GM12872 (cell line): ENCODE results near the gene GGACT.

Source experiments
- TF ChIP-seq, protein P1 (sequence below): IDR thresholded peaks from 3 replicates; pipeline ENCODE4 v1.5.1; 2011; ENCODE audit warnings: low read depth, mild to moderate bottlenecking, low read length, moderate library complexity; ENCODE audit not compliant: insufficient read depth

The GGACT gene

DNA sequence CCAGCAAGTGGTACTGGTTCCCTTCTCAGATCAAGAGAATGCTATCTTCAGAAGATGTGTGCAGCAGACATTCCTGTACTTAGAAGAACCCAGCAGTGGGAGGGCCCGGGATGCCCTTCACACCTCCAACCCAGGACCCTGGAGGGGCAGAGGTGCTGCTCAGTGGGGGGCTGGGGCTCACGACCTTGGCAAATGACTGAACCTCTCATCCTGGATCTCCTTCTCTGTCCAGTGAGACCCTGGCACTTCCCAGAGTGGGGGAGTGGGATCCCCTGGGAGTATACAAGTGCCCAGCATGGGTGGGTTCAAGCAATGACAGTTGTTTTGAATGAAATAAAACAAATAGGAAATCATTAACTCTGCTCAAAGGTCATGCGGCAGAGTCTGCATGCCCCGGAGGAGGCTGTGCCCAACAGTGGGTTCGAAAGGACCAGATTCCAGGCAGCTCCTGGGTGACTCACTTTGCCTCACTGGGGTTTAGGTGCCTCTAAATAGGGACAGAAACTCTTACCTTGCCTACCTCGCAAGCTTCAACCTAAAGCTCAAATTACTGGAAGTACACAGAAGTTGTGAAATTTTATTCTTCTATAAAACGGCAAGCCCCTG is 26.9 kb downstream of the GGACT start:
- TF ChIP-seq, protein P1, sequence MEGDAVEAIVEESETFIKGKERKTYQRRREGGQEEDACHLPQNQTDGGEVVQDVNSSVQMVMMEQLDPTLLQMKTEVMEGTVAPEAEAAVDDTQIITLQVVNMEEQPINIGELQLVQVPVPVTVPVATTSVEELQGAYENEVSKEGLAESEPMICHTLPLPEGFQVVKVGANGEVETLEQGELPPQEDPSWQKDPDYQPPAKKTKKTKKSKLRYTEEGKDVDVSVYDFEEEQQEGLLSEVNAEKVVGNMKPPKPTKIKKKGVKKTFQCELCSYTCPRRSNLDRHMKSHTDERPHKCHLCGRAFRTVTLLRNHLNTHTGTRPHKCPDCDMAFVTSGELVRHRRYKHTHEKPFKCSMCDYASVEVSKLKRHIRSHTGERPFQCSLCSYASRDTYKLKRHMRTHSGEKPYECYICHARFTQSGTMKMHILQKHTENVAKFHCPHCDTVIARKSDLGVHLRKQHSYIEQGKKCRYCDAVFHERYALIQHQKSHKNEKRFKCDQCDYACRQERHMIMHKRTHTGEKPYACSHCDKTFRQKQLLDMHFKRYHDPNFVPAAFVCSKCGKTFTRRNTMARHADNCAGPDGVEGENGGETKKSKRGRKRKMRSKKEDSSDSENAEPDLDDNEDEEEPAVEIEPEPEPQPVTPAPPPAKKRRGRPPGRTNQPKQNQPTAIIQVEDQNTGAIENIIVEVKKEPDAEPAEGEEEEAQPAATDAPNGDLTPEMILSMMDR, result no peak

DNA sequence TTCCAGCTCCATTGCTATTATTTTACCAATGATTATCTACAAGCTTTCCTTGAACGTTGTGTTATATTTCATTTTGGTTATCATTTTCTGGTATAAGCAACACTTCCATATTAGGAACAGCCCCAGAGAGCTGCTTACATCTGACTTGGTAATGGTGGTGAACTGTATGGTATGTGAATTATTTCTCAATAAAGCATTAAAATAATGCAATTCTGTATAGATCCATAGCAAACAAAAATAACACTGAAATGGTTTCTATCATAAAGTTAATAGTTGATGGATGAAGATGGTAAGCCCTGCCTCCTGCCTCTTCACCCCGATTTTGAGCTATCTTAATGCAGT is 27.5 kb downstream of the GGACT start:
- TF ChIP-seq, protein P1, result no peak

DNA sequence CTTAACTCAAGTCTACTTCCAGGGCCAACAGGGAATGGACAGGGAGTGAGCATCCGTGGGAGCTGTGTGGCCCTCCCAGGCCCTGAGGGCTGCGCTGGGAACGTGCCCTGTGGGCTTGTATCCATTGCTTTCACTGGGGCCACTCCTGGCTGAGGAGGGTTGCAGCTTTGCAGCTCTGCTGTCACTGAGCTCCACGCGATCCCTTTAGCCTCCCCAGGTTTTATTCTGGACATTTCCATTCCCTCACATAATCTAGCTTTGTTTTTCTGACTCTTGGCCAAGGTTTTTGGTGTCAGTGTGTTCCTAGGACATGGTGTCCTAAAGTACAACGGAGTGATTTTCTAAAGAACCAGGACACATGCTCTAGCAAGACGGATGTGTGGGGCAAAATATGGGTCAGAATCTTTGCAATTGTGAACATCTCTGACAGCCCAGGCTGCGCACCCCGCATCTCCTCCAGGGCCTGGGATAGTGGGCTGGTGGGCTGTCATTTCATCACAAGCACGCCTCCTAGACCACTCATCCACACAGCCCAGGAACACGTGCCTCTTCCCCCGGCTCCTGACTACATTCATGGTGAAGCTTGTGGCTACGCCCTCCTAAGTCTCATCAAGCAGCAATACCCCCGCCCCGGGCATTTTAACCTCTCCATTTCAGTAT is 28.0 kb downstream of the GGACT start:
- TF ChIP-seq, protein P1, result no peak

DNA sequence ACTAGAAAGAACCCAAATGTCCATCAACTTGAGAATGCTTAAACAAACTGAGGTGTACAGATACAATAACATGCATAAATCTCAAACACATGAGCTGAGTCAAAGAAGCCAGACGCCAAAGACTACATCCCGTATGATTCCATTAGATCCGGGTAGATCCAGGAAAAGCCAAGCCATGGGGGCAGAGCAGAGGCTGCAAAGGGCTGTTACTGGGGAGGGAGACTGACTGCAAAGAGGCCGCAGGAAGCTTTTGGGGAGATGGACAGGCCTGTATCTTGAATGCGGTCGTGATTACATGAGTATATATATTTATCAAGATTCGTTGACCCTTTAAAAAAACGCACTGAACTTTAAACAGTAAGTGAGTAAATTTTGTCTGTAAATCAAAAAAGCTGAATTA is 28.7 kb downstream of the GGACT start:
- TF ChIP-seq, protein P1, result no peak

DNA sequence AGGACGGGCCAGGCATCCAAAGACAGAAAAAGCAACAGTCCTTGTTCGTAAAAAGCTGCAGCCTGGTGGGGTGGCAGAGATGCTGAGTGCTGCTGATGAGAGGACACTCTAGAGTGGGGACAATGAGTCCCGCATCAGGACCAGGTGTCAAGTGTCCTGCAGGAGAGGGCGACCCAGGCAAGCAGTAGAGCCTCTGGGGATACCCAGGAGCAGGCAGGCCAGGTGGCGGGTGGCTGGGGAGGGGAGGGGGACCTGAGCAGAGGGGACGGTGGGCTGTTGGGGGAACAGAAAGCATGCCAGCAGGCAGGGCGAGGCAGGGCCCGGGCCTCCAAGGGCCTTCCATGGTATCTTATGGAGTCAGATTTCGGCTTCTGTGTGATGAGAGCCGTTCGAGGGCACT is 35.8 kb downstream of the GGACT start:
- TF ChIP-seq, protein P1, result no peak

DNA sequence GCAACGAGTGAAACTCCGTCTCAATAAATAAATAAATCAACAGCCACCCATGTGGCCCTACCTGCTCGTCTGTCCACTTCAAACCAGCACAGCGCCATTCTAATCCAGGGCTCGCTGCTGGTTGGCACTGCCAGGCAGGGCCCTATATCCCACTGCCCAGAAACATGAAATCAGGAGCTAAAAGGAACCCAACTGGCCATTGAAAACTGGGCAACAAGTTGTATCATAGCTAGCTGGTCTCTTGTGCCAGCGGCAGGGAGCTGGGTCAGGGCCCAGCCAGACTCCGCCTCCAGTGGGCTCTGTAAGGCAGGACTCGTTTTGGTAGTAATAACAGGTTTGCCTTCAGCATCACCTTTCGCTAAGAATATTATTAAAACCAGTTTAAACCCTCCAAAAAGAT is 39.3 kb downstream of the GGACT start:
- TF ChIP-seq, protein P1, result no peak

DNA sequence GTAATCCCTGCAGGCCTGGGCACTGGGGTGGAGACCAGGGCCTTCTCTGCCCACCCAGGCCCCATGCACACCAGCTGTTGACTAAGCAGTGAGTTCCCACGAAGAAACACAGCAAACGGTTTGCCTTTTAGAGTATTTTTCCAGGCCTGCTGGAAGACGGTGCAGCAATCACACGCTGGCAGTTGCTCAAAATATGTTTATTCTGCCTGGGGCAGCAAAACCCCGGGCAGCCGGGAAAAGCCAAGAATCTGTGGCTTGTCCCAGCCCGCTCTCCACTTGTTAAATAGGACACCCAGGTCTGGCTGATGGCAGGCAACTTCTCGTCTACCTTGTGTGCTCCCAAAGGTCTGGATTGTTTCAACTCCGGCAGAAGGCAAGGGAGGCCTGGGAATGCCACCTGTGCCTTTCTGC is 40.8 kb downstream of the GGACT start:
- TF ChIP-seq, protein P1, result no peak
